ENCODE results near the gene EVA1C. TPM values are rescaled to one million over a fixed set of nuclear protein-coding genes. Genes with fewer than 3 reads are reported as not detected.
"Not testable (repeated sequence)": the region's sequence is repeated elsewhere in the genome, so short reads cannot be mapped to it uniquely, and the experiment has no call there.

The EVA1C gene
- total RNA-seq, 4 donors from 2014 or later: 57.4 to 108 (median 66.7) TPM

GRCh38 chr21:32534113-32534512 lies 121.6 kb downstream of the EVA1C start:
- DNase-seq (ENCODE audit: low spot score in 2 of 2): peak in 1 of 2 donors; percentile 56
- intact Hi-C loops (cut with DNase I; ENCODE audit: low total_unique reads): no loop called here
- TF ChIP-seq POLR2A (IDR thresholded peaks at IDR 0.05): no peak
- TF ChIP-seq CTCF (IDR thresholded peaks at IDR 0.05): no peak
- WGBS, 2 donors: 82 to 88% methylated on average over 8 of the region's 8 CpGs
- H3K4me3 ChIP-seq (ENCODE audit: low read depth, poor library complexity, severe bottlenecking): no peak overlapping the region

- no peak for TF ChIP-seq POLR2A (IDR thresholded peaks at IDR 0.05)
- TF ChIP-seq CTCF (IDR thresholded peaks at IDR 0.05): no peak
- WGBS, 2 donors: 96 to 97% methylated on average over 7 of the region's 7 CpGs
- peak in 1 of 2 donors; percentile 50 for DNase-seq (ENCODE audit: low spot score in 2 of 2)
- H3K4me3 ChIP-seq (ENCODE audit: low read depth, poor library complexity, severe bottlenecking): no peak overlapping the region
- intact Hi-C loops (cut with DNase I; ENCODE audit: low total_unique reads): no loop called here
These were observed 123.1 kb downstream of the EVA1C start for GRCh38 chr21:32535612-32536011.

GRCh38 chr21:32537569-32537881 lies 125.0 kb downstream of the EVA1C start:
- TF ChIP-seq CTCF (IDR thresholded peaks at IDR 0.05): no peak
- no peak for TF ChIP-seq POLR2A (IDR thresholded peaks at IDR 0.05)
- 87 to 96% methylated on average over 3 of the region's 3 CpGs for WGBS, 2 donors
- DNase-seq (ENCODE audit: low spot score in 2 of 2): no peak
- no peak overlapping the region for H3K4me3 ChIP-seq (ENCODE audit: low read depth, poor library complexity, severe bottlenecking)
- intact Hi-C loops (cut with DNase I; ENCODE audit: low total_unique reads): no loop called here

GRCh38 chr21:32538147-32538792 lies 125.8 kb downstream of the EVA1C start:
- no peak overlapping the region for H3K4me3 ChIP-seq (ENCODE audit: low read depth, poor library complexity, severe bottlenecking)
- DNase-seq (ENCODE audit: low spot score in 2 of 2): no peak
- intact Hi-C loops (cut with DNase I; ENCODE audit: low total_unique reads): no loop called here
- TF ChIP-seq CTCF (IDR thresholded peaks at IDR 0.05): no peak
- no peak for TF ChIP-seq POLR2A (IDR thresholded peaks at IDR 0.05)
- 77 to 83% methylated on average over 11 of the region's 11 CpGs for WGBS, 2 donors

GRCh38 chr21:32539378-32539777 lies 126.9 kb downstream of the EVA1C start:
- no peak overlapping the region for H3K4me3 ChIP-seq (ENCODE audit: low read depth, poor library complexity, severe bottlenecking)
- whole genome bisulfite sequencing, 2 donors: 86 to 88% methylated on average over 6 of the region's 6 CpGs
- peak in 1 of 2 donors; percentile 45 for DNase-seq (ENCODE audit: low spot score in 2 of 2)
- intact Hi-C loops (cut with DNase I; ENCODE audit: low total_unique reads): no loop called here
- TF ChIP-seq POLR2A (IDR thresholded peaks at IDR 0.05) (no peak), CTCF (IDR thresholded peaks at IDR 0.05) (no peak)

GRCh38 chr21:32543056-32543455 lies 130.6 kb downstream of the EVA1C start:
- H3K4me3 ChIP-seq (ENCODE audit: low read depth, poor library complexity, severe bottlenecking); intact Hi-C loops (cut with DNase I; ENCODE audit: low total_unique reads); DNase-seq (ENCODE audit: low spot score in 2 of 2): not testable (repeated sequence)
- WGBS, 2 donors: 100% methylated on average over 1 to 2 of the region's 2 CpGs

All from lower leg skin (tissue), 4 donors.